Fibroblast of skin of right biceps (primary cell): Measurements from ENCODE around the gene BTBD6.

Experiments used
- DNase-seq: peaks from one replicate; pipeline ENCODE4 v3.0.0-alpha.2; 2013

Gene BTBD6

GRCh38 chr14:105241641-105242040, 6.7 kb upstream of the BTBD6 start:
- no peak for DNase-seq

GRCh38 chr14:105244334-105244733, 4.0 kb upstream of the BTBD6 start:
- no peak for DNase-seq

- DNase-seq: no peak
Observed at GRCh38 chr14:105247026-105247425, 1.3 kb upstream of the BTBD6 start.

GRCh38 chr14:105247715-105248367, 492 bp upstream of the BTBD6 start:
- DNase-seq: no peak

- peak; percentile 34 for DNase-seq
Observed at GRCh38 chr14:105249182-105250007, 1.1 kb downstream of the BTBD6 start.

GRCh38 chr14:105250008-105250366, 1.7 kb downstream of the BTBD6 start:
- no peak for DNase-seq

- DNase-seq: no peak
Observed at GRCh38 chr14:105250986-105251385, 2.7 kb downstream of the BTBD6 start.

GRCh38 chr14:105251920-105252319, 3.6 kb downstream of the BTBD6 start:
- DNase-seq: no peak

- DNase-seq: no peak
Observed at GRCh38 chr14:105252552-105253328, 4.4 kb downstream of the BTBD6 start.

GRCh38 chr14:105253329-105253682, 5.0 kb downstream of the BTBD6 start:
- no peak for DNase-seq

GRCh38 chr14:105255021-105255507, 6.7 kb downstream of the BTBD6 start:
- peak; percentile 28 for DNase-seq

- DNase-seq: no peak
Observed at GRCh38 chr14:105256292-105256960, 8.1 kb downstream of the BTBD6 start.

GRCh38 chr14:105257464-105257863, 9.1 kb downstream of the BTBD6 start:
- no peak for DNase-seq

- peak; percentile 9 for DNase-seq
Observed at GRCh38 chr14:105258846-105259245, 10.5 kb downstream of the BTBD6 start.

GRCh38 chr14:105260959-105261358, 12.6 kb downstream of the BTBD6 start:
- DNase-seq: no peak

- DNase-seq: no peak
Observed at GRCh38 chr14:105261781-105262180, 13.4 kb downstream of the BTBD6 start.

- no peak for DNase-seq
Observed at GRCh38 chr14:105267820-105268548, 19.7 kb downstream of the BTBD6 start.

- no peak for DNase-seq
Observed at GRCh38 chr14:105268736-105269354, 20.5 kb downstream of the BTBD6 start.

GRCh38 chr14:105269405-105269804, 21.1 kb downstream of the BTBD6 start:
- no peak for DNase-seq

GRCh38 chr14:105271224-105271890, 23.0 kb downstream of the BTBD6 start:
- no peak for DNase-seq

- no peak for DNase-seq
Observed at GRCh38 chr14:105272623-105273022, 24.3 kb downstream of the BTBD6 start.
